COR-L47 (cell line): ENCODE results near the gene USO1.

Source experiments
- DNase-seq: peaks from one replicate; lab custom pipeline; 2025; lab: John Stamatoyannopoulos, UW

Gene USO1

DNA sequence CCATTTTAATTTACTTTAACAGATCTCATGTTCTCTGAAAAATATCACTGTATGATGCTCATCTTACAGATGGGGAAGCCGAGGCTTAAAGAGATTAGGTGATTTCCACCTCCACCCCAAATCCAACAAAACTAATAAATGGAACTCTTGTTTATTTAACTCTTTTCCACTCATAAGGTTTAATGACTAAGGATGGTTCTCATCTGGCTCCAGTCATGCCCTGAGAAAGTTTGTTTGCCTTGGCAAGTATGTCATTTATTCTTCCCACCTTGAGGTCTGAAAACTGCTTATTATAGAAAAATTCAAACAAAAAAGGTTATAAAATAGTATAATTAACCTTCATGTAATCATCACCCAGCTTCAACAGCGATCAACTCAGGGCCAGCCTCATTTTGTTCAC, 121.6 kb downstream of the USO1 start:
- DNase-seq: peak; percentile 40

DNA sequence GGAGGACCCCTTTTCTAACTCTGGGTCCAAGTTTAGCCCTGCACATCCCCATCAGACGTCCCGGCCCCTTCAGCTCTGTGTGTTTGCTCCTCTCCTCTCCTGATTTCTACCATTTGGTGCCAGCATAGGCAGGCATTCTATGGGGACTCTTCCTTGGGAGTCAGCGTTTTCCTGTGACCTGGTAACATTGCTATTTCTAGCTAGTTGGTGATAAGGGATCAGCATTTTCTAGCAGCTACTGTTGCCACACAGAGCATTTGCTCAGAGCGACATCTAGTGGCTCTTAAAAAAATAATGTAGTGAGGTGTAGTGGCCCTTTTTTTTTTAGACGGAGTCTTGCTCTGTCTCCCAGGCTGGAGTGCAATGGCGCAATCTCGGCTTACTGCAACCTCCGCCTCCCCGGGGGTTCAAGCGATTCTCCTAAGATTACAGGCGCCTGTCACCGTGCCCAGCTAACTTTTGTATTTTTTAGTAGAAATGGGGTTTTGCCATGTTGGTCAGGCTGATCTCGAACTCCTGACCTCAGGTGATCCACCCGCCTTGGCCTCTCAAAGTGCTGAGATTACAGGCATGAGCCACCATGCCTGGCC, 123.9 kb downstream of the USO1 start:
- DNase-seq: peak; percentile 64

DNA sequence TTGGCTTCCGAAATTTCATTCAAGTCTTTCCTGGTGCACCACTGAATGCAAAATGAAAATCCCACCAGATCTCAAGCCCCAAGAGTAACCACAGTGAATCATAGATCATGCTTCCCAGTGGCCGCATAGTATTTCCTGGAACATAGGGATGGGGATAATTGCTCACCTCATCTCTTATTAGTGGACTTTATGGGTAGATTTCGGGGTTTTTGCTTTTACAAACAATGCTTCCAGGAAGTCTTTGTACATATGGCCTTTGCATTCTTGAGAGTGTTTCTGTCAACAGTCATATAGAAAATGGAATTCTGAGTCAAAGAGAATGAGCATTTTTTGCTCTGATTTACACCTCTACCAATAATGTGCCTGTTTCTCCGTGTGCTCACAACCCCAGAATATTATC, 124.5 kb downstream of the USO1 start:
- no peak for DNase-seq

DNA sequence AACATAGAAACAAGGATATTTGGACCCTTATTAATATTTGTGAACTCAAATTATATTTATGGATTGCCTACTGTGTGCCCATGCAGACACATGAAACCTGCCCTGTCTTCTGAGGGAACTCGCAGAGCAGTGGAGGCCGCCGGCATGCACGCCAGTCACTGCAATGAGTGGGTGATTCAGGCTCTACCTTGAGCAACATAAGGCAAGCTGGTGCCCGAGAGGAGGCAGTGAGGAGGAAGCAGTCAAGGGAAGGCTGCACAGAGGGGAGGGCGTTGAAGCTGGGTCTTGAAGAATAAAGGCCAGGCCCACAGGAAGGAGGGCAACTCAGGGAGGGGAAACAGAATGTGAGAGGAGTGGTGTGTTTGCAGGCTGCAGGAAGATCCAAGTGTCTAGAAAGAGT, 125.1 kb downstream of the USO1 start:
- no peak for DNase-seq

DNA sequence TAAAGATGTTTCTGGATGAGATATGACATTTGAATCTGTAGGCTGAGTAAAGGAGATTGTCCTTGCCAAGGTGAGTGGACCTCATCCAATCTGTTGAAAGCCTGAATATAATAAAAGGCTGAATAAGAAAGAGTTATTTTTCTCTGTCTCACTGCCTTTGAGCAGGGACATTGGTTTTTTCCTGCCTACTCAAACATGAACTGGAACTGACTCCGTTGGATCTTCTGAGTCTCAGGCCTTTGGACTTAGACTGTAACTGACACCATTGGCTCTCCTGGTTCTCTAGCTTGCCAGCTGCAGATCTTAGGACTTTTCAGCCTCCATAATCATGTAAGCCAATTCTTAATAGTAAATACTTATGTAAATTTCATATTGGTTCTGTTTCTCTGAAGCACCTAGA, 134.3 kb downstream of the USO1 start:
- DNase-seq: no peak

DNA sequence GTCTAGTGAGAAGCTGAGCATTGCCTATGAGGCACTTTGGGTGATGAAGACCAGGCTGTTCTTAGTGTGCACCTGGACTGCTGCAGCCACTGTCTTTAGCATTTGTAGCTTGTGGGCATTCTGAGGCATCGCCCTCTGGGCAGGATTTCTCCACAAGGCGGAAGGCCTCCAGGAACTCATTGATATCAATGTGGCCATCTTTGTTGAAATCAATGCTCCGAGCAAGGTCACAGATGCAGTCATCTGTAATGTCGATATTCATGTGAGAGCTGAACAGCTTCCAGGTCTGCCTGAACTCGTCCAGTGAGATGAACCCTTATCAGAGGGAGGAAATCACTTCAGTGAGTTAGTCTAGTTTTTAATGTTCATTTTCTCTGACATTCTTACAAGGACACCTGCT, 136.2 kb downstream of the USO1 start:
- DNase-seq: no peak
